H9 (cell line): ENCODE data around the gene SYNGR1. TPM values are rescaled to one million over a fixed set of nuclear protein-coding genes. Genes with fewer than 3 reads are reported as not detected.

Source experiments
- DNase-seq: peaks from one replicate; pipeline ENCODE4 v3.0.0-alpha.2; 2017
- H2AFZ ChIP-seq: one replicate; pipeline ENCODE4 v1.6.1; 2013; ENCODE audit warnings: mild to moderate bottlenecking, low read length, control low read depth, moderate library complexity
- H2AK5ac ChIP-seq: 2 replicates; pipeline ENCODE4 v1.6.1; 2013; ENCODE audit warnings: low read length, control low read depth, mixed read lengths; ENCODE audit not compliant: insufficient read length
- H2BK120ac ChIP-seq: one replicate; pipeline ENCODE4 v1.6.1; 2013; ENCODE audit warnings: low read depth, mild to moderate bottlenecking, low read length, control low read depth, inconsistent platforms; ENCODE audit not compliant: poor library complexity, severe bottlenecking
- H2BK12ac ChIP-seq: 2 replicates; pipeline ENCODE4 v1.6.1; 2013; ENCODE audit warnings: low read length, control low read depth, mixed read lengths, low read depth; ENCODE audit not compliant: insufficient read length
- H2BK15ac ChIP-seq: 2 replicates; pipeline ENCODE4 v1.6.1; 2013; ENCODE audit warnings: low read depth, low read length, control low read depth
- H2BK20ac ChIP-seq: one replicate; pipeline ENCODE4 v1.6.1; 2013; ENCODE audit warnings: low read depth, mild to moderate bottlenecking, low read length, control low read depth, inconsistent platforms; ENCODE audit not compliant: poor library complexity, severe bottlenecking
- H2BK5ac ChIP-seq: 2 replicates; pipeline ENCODE4 v1.6.1; 2013; ENCODE audit warnings: low read length, control low read depth, mixed read lengths; ENCODE audit not compliant: insufficient read length
- H3K14ac ChIP-seq: 2 replicates; pipeline ENCODE4 v1.6.1; 2013; ENCODE audit warnings: low read length, control low read depth; ENCODE audit not compliant: insufficient read depth
- H3K18ac ChIP-seq: 2 replicates; pipeline ENCODE4 v1.6.1; 2013; ENCODE audit warnings: low read depth, mild to moderate bottlenecking, mixed read lengths, low read length, control low read depth; ENCODE audit not compliant: insufficient read length
- H3K23ac ChIP-seq: 2 replicates; pipeline ENCODE4 v1.6.1; 2013; ENCODE audit warnings: low read length, control low read depth, mixed read lengths, low read depth; ENCODE audit not compliant: insufficient read length
- H3K23me2 ChIP-seq: 2 replicates; pipeline ENCODE4 v1.6.1; 2013; ENCODE audit warnings: low read depth, mild to moderate bottlenecking, mixed read lengths, low read length, control low read depth; ENCODE audit not compliant: insufficient read length, poor library complexity, severe bottlenecking
- H3K27ac ChIP-seq: 2 replicates; pipeline ENCODE4 v1.5.1; 2013; ENCODE audit warnings: low read length, control low read depth, mixed read lengths, low read depth; ENCODE audit not compliant: insufficient read length
- H3K27me3 ChIP-seq: 2 replicates; pipeline ENCODE4 v1.6.1; 2013; ENCODE audit warnings: low read length, control low read depth, inconsistent platforms; ENCODE audit not compliant: insufficient read depth
- H3K4ac ChIP-seq: 2 replicates; pipeline ENCODE4 v1.6.1; 2013; ENCODE audit warnings: low read depth, mild to moderate bottlenecking, control low read depth, inconsistent platforms, low read length, moderate library complexity
- H3K4me1 ChIP-seq: 2 replicates; pipeline ENCODE4 v1.6.1; 2013; ENCODE audit warnings: low read length, control low read depth, inconsistent platforms; ENCODE audit not compliant: insufficient read depth
- H3K4me2 ChIP-seq: 2 replicates; pipeline ENCODE4 v1.6.1; 2013; ENCODE audit warnings: low read length, control low read depth, mixed read lengths; ENCODE audit not compliant: insufficient read length, insufficient read depth
- H3K56ac ChIP-seq: 2 replicates; pipeline ENCODE4 v1.6.1; 2013; ENCODE audit warnings: low read depth, mild to moderate bottlenecking, mixed read lengths, low read length, control low read depth; ENCODE audit not compliant: insufficient read length
- H3K79me1 ChIP-seq: 2 replicates; pipeline ENCODE4 v1.6.1; 2013; ENCODE audit warnings: low read depth, mild to moderate bottlenecking, moderate library complexity, low read length, control low read depth, inconsistent platforms; ENCODE audit not compliant: insufficient read depth, poor library complexity, severe bottlenecking
- H3K79me2 ChIP-seq: 2 replicates; pipeline ENCODE4 v1.6.1; 2013; ENCODE audit warnings: low read length, control low read depth, inconsistent platforms; ENCODE audit not compliant: insufficient read depth
- H3K9ac ChIP-seq: 2 replicates; pipeline ENCODE4 v1.6.1; 2013; ENCODE audit warnings: low read length, control low read depth, mixed read lengths; ENCODE audit not compliant: insufficient read length; ENCODE audit errors: extremely low read depth
- H3K9me3 ChIP-seq: one replicate; pipeline ENCODE4 v1.6.1; 2013; ENCODE audit warnings: low read depth, low read length, inconsistent platforms; ENCODE audit not compliant: control insufficient read depth
- H3T11ph ChIP-seq: one replicate; pipeline ENCODE4 v1.6.1; 2013; ENCODE audit warnings: mild to moderate bottlenecking, low read length, control low read depth, inconsistent platforms
- H4K20me1 ChIP-seq: one replicate; pipeline ENCODE4 v1.6.1; 2013; ENCODE audit not compliant: control insufficient read depth, insufficient read length, insufficient read depth
- H4K5ac ChIP-seq: 2 replicates; pipeline ENCODE4 v1.6.1; 2013; ENCODE audit warnings: low read depth, mild to moderate bottlenecking, mixed read lengths, low read length, control low read depth; ENCODE audit not compliant: insufficient read length
- H4K8ac ChIP-seq: replicated peaks from 2 replicates; pipeline ENCODE4 v1.6.1; 2013; ENCODE audit warnings: low read length, control low read depth, mixed read lengths, low read depth; ENCODE audit not compliant: insufficient read length
- H4K91ac ChIP-seq: 2 replicates; pipeline ENCODE4 v1.6.1; 2013; ENCODE audit warnings: low read depth, mild to moderate bottlenecking, moderate library complexity, mixed read lengths, low read length, control low read depth; ENCODE audit not compliant: insufficient read length
- H3K27ac Mint-ChIP-seq, 3 experiments: 2 replicates in 2 of 3; 3 replicates in 1 of 3; pipeline ENCODE4 v1.8.0; 2020 to 2021; ENCODE audit warnings: mixed read lengths in 3 of 3, mild to moderate bottlenecking in 1 of 3, moderate library complexity in 1 of 3
- H3K27me3 Mint-ChIP-seq: 2 replicates; pipeline ENCODE4 v1.8.0; 2021; ENCODE audit warnings: low read depth, mild to moderate bottlenecking, moderate library complexity, mixed read lengths
- H3K36me3 Mint-ChIP-seq, 3 experiments: 2 replicates in 2 of 3; 3 replicates in 1 of 3; pipeline ENCODE4 v1.8.0; 2020 to 2021; ENCODE audit warnings: low read depth in 3 of 3, mixed read lengths in 3 of 3; ENCODE audit not compliant: insufficient read depth in 1 of 3
- H3K4me1 Mint-ChIP-seq, 2 experiments: 2 replicates each; pipeline ENCODE4 v1.8.0; 2020; ENCODE audit warnings: mixed read lengths in 2 of 2
- H3K4me3 Mint-ChIP-seq, 2 experiments: 2 replicates in 1 of 2; 3 replicates in 1 of 2; pipeline ENCODE4 v1.8.0; 2020 to 2021; ENCODE audit warnings: mild to moderate bottlenecking in 2 of 2, mixed read lengths in 2 of 2, moderate library complexity in 1 of 2
- H3K9me3 Mint-ChIP-seq, 2 experiments: 2 replicates in 1 of 2; 3 replicates in 1 of 2; pipeline ENCODE4 v1.8.0; 2020; ENCODE audit warnings: mild to moderate bottlenecking in 2 of 2, mixed read lengths in 2 of 2, moderate library complexity in 1 of 2
- CTCF ChIP-seq: fragments of 200-600 bp; sonication (generic); conservative IDR thresholded peaks from 3 replicates; pipeline ENCODE4 v1.8.0; 2021; ENCODE audit warnings: antibody characterized with exemption, mild to moderate bottlenecking
- WGBS: extraction: QIAGEN DNeasy Blood & Tissue Kit; methylation state at CpG from one replicate; pipeline ENCODE4 v1.1.7; 2013; ENCODE audit warnings: missing lambda C conversion rate, low lambda C conversion rate, mixed read lengths; ENCODE audit not compliant: insufficient read length; ENCODE audit errors: extremely low coverage; 5-methylcytosine and 5-hydroxymethylcytosine counted together
- total RNA-seq: library from RNA; stranded (reverse); gene quantifications from 2 replicates; pipeline ENCODE4 v1.2.1, GENCODE V29; 2021

The SYNGR1 gene
- total RNA-seq, 1 experiment from 2014 or later = 13.2 TPM

DNA sequence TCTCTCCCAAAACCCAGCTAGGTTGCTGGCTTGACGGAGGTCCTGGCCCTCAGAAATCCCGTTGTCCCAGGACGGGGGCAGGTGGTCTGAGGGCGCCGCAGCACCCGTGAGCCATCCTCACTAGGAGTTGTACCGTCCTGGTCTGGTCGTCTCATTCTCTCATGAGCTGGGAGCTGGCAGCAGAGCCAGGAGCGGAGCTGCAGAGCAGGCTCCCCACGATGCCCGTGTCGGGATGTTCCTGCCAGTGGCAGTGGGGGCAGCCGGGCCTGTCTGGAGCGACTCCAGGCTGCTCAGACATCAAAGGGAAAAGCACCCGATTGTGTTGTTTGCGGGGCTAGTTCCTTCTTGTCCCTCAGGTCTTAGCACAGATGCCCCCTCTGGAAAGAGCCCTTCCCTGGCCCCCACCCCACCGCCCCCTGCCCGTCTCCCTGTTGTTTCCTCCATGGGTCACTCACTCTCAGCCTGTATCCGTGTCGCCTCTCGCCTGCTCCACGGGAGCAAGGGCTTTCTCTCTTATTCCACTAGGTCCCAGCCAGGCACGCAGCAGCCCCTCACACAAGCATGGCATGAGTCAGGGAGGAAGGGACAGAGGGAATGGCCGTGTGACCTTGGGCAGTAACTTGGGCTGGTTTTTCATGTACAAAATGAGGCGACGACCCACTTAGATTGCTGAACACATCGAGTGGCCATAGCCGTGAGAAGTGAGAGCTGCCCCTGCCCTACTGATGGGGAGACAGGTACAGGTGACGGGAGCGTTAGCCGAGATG lies 83.9 kb downstream of the SYNGR1 start:
- Mint-ChIP-seq H3K4me1 (peaks cover 15 to 46% of the 10 kb centered on the region in 2 experiments), H3K36me3 (peaks cover 2 to 20% (median 19%) of the 10 kb centered on the region in 3 experiments; a peak in 6 of 7 replicates), H3K9me3 (no peaks in the 10 kb centered on the region), H3K27ac (no peak overlapping the region; a peak in 1 of 7 replicates), H3K27me3 (peaks cover 5% of the 10 kb centered on the region), H3K4me3 (no peak overlapping the region)
- Histone ChIP-seq H3K4me2 (no peak overlapping the region), H3K56ac (no peak overlapping the region), H3K18ac (no peak overlapping the region), H3K23ac (no peak overlapping the region), H3K4ac (no peak overlapping the region), H2BK20ac (no peak overlapping the region), H3K27ac (no peak overlapping the region), H3K9me3 (no peaks in the 10 kb centered on the region), H2AFZ (no peak overlapping the region), H2BK12ac (no peak overlapping the region), H2BK15ac (no peak overlapping the region), H3K23me2 (peaks cover 5% of the 10 kb centered on the region), H3K79me1 (no peaks in the 10 kb centered on the region), H2BK120ac (no peak overlapping the region), H4K20me1 (no peaks in the 10 kb centered on the region), H3K4me1 (peaks cover 4% of the 10 kb centered on the region; the same call in 1 of the 2 replicates), H3K79me2 (no peaks in the 10 kb centered on the region), H3K27me3 (no peaks in the 10 kb centered on the region), H4K8ac (no peak overlapping the region), H3K9ac (no peak overlapping the region), H2AK5ac (no peak overlapping the region), H2BK5ac (no peak overlapping the region), H3T11ph (no peak overlapping the region), H3K14ac (no peak overlapping the region; the same call in 1 of the 2 replicates), H4K91ac (no peak overlapping the region), H4K5ac (no peak overlapping the region)
- TF ChIP-seq CTCF = no peak
- DNase-seq = no peak
- no CpG with 5 or more reads among the region's 31 CpGs for WGBS
